ENCODE measurements around the gene GJB5.
"Not testable (repeated sequence)": the region's sequence is repeated elsewhere in the genome, so short reads cannot be mapped to it uniquely, and the experiment has no call there.

GJB5 gene

DNA sequence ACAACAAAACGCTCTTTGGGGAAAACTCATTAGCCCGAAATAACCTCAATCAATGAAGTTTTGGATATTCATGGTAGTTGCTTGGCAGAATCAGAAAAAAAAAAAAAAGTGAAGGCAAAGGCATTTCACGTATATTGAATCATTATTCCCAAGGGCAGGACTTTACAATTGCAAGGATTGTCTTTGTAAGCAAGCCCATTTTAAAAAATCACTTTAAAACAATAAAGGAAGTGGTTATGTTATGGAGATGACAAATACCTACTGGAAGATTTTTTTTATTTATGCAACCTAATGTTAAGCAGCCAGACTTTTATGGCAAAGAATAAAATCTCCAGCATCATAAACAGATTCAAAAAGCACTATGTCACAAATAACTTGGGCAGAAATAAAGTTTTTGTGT lies 14.0 kb downstream of the GJB5 start:
- H3K9me3 ChIP-seq (ENCODE audit: control insufficient read depth, insufficient read depth, low read length) = no peaks in the 10 kb centered on the region
- no peaks in the 10 kb centered on the region for H3K79me2 ChIP-seq (ENCODE audit: control insufficient read depth, low read length)
- no peak overlapping the region for H3K4me2 ChIP-seq (ENCODE audit: low read length)
- H3K36me3 ChIP-seq (ENCODE audit: control insufficient read depth, low read length) = no peaks in the 10 kb centered on the region
- H3K27ac ChIP-seq (ENCODE audit: low read depth, low read length) = no peak overlapping the region
- H3K27me3 ChIP-seq (ENCODE audit: control insufficient read depth, low read length) = 0 out of 2 replicates have a peak, but pooled peaks cover 3% of the 10 kb centered on the region
- H3K4me3 ChIP-seq (ENCODE audit: low read length) = no peak overlapping the region
- H4K20me1 ChIP-seq (ENCODE audit: control insufficient read depth, insufficient read depth, low read depth, low read length) = no peaks in the 10 kb centered on the region
- H3F3A ChIP-seq (ENCODE audit: control insufficient read depth, insufficient read depth) = no peaks in the 10 kb centered on the region
- H3K4me1 ChIP-seq (ENCODE audit: control insufficient read depth, low read length) = no peaks in the 10 kb centered on the region
- TF ChIP-seq EZH2phosphoT487 (IDR thresholded peaks at IDR 0.05; ENCODE audit: borderline replicate concordance, low read length) = no peak
- TF ChIP-seq, protein P1, sequence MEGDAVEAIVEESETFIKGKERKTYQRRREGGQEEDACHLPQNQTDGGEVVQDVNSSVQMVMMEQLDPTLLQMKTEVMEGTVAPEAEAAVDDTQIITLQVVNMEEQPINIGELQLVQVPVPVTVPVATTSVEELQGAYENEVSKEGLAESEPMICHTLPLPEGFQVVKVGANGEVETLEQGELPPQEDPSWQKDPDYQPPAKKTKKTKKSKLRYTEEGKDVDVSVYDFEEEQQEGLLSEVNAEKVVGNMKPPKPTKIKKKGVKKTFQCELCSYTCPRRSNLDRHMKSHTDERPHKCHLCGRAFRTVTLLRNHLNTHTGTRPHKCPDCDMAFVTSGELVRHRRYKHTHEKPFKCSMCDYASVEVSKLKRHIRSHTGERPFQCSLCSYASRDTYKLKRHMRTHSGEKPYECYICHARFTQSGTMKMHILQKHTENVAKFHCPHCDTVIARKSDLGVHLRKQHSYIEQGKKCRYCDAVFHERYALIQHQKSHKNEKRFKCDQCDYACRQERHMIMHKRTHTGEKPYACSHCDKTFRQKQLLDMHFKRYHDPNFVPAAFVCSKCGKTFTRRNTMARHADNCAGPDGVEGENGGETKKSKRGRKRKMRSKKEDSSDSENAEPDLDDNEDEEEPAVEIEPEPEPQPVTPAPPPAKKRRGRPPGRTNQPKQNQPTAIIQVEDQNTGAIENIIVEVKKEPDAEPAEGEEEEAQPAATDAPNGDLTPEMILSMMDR (IDR thresholded peaks at IDR 0.05; ENCODE audit: low read depth, low read length, poor library complexity, severe bottlenecking) = no peak
- H3K9me2 ChIP-seq (replicated peaks; ENCODE audit: control insufficient read depth, low read length) = no peaks in the 10 kb centered on the region

GRCh38 chr1:34770891-34771504 lies 16.2 kb downstream of the GJB5 start:
- Histone ChIP-seq H3K79me2 (ENCODE audit: control insufficient read depth, low read length) (no peaks in the 10 kb centered on the region), H3K27me3 (ENCODE audit: control insufficient read depth, low read length) (peaks cover 6% of the 10 kb centered on the region; the same call in 1 of the 2 replicates), H3K27ac (ENCODE audit: low read depth, low read length) (no peak overlapping the region), H3K36me3 (ENCODE audit: control insufficient read depth, low read length) (no peaks in the 10 kb centered on the region), H4K20me1 (ENCODE audit: control insufficient read depth, insufficient read depth, low read depth, low read length) (no peaks in the 10 kb centered on the region), H3K9me2 (replicated peaks; ENCODE audit: control insufficient read depth, low read length) (no peaks in the 10 kb centered on the region), H3F3A (ENCODE audit: control insufficient read depth, insufficient read depth) (no peaks in the 10 kb centered on the region), H3K9me3 (ENCODE audit: control insufficient read depth, insufficient read depth, low read length) (no peaks in the 10 kb centered on the region), H3K4me1 (ENCODE audit: control insufficient read depth, low read length) (no peaks in the 10 kb centered on the region), H3K4me3 (ENCODE audit: low read length) (no peak overlapping the region), H3K4me2 (ENCODE audit: low read length) (no peak overlapping the region)
- no peak for TF ChIP-seq EZH2phosphoT487 (IDR thresholded peaks at IDR 0.05; ENCODE audit: borderline replicate concordance, low read length)
- TF ChIP-seq, protein P1 (IDR thresholded peaks at IDR 0.05; ENCODE audit: low read depth, low read length, poor library complexity, severe bottlenecking) = no peak

DNA sequence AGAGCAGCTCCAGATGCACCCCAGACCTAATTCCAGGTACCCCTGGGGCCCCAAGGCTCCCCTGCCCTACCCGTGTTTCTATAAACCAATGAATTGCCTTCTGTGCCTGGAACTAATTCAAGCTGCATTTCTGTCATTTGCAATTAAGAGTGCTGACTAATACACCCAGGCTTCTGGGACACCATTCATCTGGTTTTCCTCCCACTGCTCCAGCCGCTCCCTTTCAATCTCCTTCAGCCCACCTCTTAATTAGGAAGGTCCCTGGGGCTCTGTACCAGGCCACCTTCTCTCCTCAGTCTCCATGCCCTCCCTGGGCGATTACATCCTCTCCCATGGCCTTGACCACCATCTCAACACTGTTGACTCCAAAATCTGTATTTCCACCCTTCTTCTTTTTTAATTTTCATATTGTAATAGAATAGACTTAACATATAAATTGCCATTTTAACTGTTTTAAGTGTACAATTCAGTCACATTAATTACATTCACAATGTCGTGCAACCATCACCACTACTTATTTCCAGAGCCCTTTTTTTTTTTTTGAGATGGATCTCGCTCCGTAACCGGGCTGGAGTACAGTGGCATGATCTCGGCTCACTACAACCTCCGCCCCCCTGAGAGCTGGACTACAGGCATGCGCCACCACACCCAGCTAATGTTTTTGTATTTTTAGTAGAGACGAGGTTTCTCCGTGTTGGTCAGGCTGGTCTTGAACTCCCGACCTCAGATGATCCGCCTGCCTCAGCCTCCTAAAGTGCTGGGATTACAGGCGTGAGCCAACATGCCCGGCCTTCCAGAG lies 16.9 kb downstream of the GJB5 start:
- Histone ChIP-seq H4K20me1 (ENCODE audit: control insufficient read depth, insufficient read depth, low read depth, low read length) (no peaks in the 10 kb centered on the region), H3K36me3 (ENCODE audit: control insufficient read depth, low read length) (no peaks in the 10 kb centered on the region), H3K79me2 (ENCODE audit: control insufficient read depth, low read length) (no peaks in the 10 kb centered on the region), H3K27ac (ENCODE audit: low read depth, low read length) (no peak overlapping the region), H3K27me3 (ENCODE audit: control insufficient read depth, low read length) (peaks cover 6% of the 10 kb centered on the region; the same call in 1 of the 2 replicates), H3K4me1 (ENCODE audit: control insufficient read depth, low read length) (no peaks in the 10 kb centered on the region), H3K9me3 (ENCODE audit: control insufficient read depth, insufficient read depth, low read length) (no peaks in the 10 kb centered on the region), H3K9me2 (replicated peaks; ENCODE audit: control insufficient read depth, low read length) (no peaks in the 10 kb centered on the region), H3K4me3 (ENCODE audit: low read length) (no peak overlapping the region), H3K4me2 (ENCODE audit: low read length) (no peak overlapping the region), H3F3A (ENCODE audit: control insufficient read depth, insufficient read depth) (no peaks in the 10 kb centered on the region)
- no peak for TF ChIP-seq EZH2phosphoT487 (IDR thresholded peaks at IDR 0.05; ENCODE audit: borderline replicate concordance, low read length)
- TF ChIP-seq, protein P1 (IDR thresholded peaks at IDR 0.05; ENCODE audit: low read depth, low read length, poor library complexity, severe bottlenecking) = no peak

DNA sequence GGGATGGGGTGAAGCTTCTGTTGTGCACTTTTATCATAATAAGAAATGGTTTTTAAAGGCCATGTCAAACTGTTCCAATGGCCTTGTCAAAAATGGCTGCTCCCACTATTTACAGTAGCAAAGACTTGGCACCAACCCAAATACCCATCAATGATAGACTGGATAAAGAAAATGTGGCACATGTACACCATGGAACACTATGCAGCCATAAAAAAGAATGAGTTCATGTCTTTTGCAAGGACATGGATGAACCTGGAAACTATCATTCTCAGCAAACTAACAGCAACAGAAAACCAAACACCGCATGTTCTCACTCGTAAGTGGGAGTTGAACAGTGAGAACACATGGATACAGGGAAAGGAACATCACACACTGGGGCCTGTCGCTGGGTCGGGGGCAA lies 18.3 kb downstream of the GJB5 start:
- H3K36me3 ChIP-seq (ENCODE audit: control insufficient read depth, low read length); H3K4me2 ChIP-seq (ENCODE audit: low read length); H3K27me3 ChIP-seq (ENCODE audit: control insufficient read depth, low read length); H3K4me3 ChIP-seq (ENCODE audit: low read length); H3K4me1 ChIP-seq (ENCODE audit: control insufficient read depth, low read length); H4K20me1 ChIP-seq (ENCODE audit: control insufficient read depth, insufficient read depth, low read depth, low read length); H3K27ac ChIP-seq (ENCODE audit: low read depth, low read length); H3K79me2 ChIP-seq (ENCODE audit: control insufficient read depth, low read length); H3K9me3 ChIP-seq (ENCODE audit: control insufficient read depth, insufficient read depth, low read length); H3K9me2 ChIP-seq (replicated peaks; ENCODE audit: control insufficient read depth, low read length); H3F3A ChIP-seq (ENCODE audit: control insufficient read depth, insufficient read depth): not testable (repeated sequence)
